Stimulated activated CD8-positive, alpha-beta memory T cell treated with anti-CD3 and anti-CD28 coated beads, Interleukin-4, amount 100 ng/mL, for 4 hours (primary cell): ENCODE data around the gene SPEM2.
A peak's percentile ranks its signal among the peaks of the same experiment; 100 is the strongest.

Source experiments
- DNase-seq, 2 donors: peaks; one replicate each; pipeline ENCODE4 v3.0.0-alpha.2; 2020; ENCODE audit warnings: low read depth in 2 of 2, low spot score in 1 of 2

Gene SPEM2

GRCh38 chr17:7403977-7404736 lies 21.3 kb upstream of the SPEM2 start, which contains the start of gene TMEM256:
TMEM256 (minus strand) TSS chr17:7404097; CDS start chr17:7404084, 13 bp downstream.
- DNase-seq: peak; percentile 92 to 93

GRCh38 chr17:7404737-7405349 lies 20.6 kb upstream of the SPEM2 start:
- peak in 1 of 2 donors; percentile 43 for DNase-seq

- no peak for DNase-seq
These were observed 19.8 kb upstream of the SPEM2 start for GRCh38 chr17:7405350-7406234.

- no peak for DNase-seq
These were observed 19.1 kb upstream of the SPEM2 start for GRCh38 chr17:7406235-7406825.

GRCh38 chr17:7407082-7407481 lies 18.3 kb upstream of the SPEM2 start:
- DNase-seq: no peak

- no peak for DNase-seq
These were observed 17.7 kb upstream of the SPEM2 start, which contains the start of gene NLGN2 for GRCh38 chr17:7407485-7408251. NLGN2 (plus strand) TSS chr17:7407845; CDS start chr17:7408256, 411 bp downstream.

- no peak for DNase-seq
These were observed 17.1 kb upstream of the SPEM2 start for GRCh38 chr17:7408252-7408727.

- DNase-seq: no peak
These were observed 16.6 kb upstream of the SPEM2 start for GRCh38 chr17:7408863-7409262.

GRCh38 chr17:7409716-7410115 lies 15.7 kb upstream of the SPEM2 start:
- no peak for DNase-seq

GRCh38 chr17:7410634-7411426 lies 14.6 kb upstream of the SPEM2 start:
- DNase-seq: no peak

- DNase-seq: no peak
These were observed 14.0 kb upstream of the SPEM2 start for GRCh38 chr17:7411427-7411750.

GRCh38 chr17:7413346-7413985 lies 11.9 kb upstream of the SPEM2 start:
- no peak for DNase-seq

- no peak for DNase-seq
These were observed 10.6 kb upstream of the SPEM2 start for GRCh38 chr17:7414837-7415236.

GRCh38 chr17:7415784-7416183 lies 9.6 kb upstream of the SPEM2 start:
- DNase-seq: no peak

GRCh38 chr17:7416323-7416722 lies 9.1 kb upstream of the SPEM2 start:
- no peak for DNase-seq

- no peak for DNase-seq
These were observed 8.3 kb upstream of the SPEM2 start for GRCh38 chr17:7417056-7417655.

GRCh38 chr17:7418472-7419152 lies 6.8 kb upstream of the SPEM2 start:
- no peak for DNase-seq
